CD4-positive, alpha-beta T cell treated with Interleukin-10 for 1 hour (primary cell): ENCODE data around the gene HDAC4.

Experiments used
- DNase-seq: peaks from one replicate; pipeline ENCODE4 v3.0.0-alpha.2; 2020

The HDAC4 gene

DNA sequence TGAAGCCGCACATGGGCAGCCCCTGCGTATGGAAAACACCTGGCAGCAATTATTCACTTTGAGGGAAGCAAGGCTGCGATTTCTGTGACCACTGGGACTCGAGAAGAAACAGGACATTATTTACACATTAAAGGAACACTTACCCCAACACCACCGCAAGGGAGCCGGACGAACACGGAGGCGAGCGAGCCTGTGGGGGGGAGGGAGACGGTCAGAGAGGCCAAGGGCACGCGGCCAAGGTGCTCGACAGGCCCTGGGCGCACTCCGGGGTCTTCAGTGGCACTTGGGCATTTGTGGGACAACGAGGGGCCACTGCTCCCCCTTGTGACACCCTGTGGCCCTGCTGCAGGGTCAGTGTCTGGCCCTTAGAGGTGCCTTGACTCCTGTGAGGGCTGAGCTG is 306.0 kb downstream of the HDAC4 start:
- no peak for DNase-seq

DNA sequence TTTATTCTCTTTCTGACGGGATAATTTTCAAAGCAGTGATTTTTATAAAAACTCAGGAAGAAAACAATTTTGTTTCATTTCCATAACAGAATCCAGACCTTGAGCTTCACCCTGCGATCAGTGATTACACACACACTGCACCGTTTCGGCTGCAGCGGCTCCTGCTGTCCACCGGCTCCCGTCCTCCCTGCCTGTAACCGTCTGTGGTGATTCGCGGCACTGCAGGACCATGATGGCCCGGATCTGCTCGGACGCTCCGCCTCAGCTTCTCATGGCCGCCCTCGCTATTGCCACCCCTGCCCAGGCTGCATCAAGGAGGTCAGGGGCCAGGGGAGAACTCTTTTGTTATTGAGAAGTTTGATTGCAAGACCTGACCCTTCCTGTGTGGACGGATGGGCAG is 306.9 kb downstream of the HDAC4 start:
- no peak for DNase-seq

DNA sequence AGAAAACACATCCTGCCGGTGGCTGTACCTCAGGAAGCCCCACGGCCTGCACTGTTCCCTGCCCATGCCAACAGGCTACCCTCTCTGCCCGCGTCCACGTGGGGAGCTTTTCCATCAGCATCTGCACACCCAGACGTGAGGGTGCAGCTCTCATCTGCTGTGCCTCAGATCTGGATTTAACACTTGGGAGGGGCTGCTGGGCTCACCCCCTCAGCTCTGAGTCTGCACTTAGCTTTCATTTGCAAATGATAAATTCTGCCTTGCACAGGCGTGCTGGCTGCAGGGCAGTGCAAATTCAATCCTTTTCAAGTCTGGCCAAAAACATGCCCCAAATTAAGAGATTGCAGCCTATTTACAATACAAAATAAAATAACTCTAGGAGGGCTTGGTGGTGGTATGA is 307.3 kb downstream of the HDAC4 start:
- no peak for DNase-seq

DNA sequence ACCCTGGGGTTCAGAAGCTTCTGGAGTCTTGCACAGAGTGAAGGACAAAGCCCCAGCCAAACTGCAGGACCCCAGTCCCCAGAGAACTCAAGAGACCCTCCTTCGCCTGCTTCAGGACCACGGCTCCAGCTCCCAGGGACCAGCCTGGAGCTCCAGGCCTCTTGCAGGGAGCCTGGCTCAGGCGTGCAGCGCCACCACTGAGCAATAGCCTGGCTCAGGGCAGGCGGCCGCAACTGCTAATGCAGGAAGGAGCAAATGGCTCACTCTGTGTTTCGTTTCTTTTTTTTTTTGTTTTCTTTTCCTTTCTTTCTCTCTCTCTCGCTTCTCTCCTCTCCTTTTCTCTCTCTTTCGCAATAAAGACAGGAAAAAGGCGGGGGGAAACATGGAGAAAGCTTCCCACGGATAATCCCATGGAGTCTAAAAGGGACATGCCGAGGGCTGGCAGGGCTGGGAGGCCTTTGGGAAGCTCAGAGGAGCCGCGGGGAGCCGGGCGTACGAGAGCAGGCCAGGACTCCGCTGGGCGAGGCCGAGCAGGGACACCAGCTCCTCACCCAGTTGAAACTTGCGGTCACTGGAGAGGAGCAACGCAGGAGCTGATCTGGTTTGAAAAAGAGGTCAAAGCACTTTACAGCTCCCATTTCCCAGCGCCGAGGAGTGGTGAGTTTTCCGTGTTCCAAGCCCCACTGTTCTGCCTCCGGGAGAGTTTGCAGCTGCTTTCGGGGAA is 308.1 kb downstream of the HDAC4 start:
- DNase-seq, result no peak

DNA sequence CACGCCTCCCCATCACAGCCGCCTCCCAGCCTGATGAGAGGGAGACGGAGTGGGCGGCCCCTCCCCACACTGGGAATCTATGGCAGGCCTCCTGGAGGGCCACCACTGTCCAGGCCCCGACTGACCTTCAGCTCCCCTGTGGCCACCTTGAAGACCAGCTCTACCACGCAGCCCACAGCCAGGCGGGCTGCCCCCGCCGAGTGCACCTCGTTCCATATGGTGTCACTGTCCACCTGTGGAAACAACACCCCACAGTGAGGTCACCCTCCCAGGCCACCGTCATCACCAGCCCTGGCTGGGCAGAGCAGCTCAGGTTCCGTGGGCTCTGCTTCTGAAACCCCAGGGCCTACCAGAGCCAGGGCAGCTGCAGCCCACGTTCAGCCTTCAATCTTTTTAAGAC is 310.9 kb downstream of the HDAC4 start:
- no peak for DNase-seq

DNA sequence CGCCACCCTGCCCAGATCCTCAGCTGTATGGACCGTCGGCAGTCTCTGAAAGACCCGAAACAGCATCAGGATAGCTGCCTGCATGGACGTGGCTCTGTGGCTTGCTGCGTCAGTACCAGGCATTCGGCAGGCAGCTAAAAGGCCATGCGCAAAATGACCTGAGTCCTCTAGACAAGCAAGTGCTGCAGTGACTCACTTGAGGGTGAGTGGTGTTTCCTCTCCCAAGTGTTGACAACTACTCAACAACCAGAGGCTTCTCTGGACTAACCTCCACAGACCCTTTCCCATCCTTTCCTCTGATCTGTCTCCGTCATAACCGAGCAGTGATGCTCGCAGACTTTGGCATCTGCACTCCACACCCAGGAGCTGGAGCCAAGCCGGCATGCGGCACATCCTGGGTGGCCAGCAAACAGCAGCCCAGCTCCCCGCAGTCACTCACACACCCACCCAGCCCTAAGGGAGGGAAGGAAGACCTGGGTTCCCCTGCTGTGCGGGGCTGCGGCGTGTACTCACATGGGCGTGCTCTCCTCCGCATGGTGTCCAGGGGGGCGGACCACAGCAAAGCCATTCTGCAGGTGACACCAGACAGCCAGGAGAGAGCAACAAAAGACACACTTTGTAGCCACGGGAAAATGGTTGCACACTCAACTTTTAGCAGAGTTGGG is 313.6 kb downstream of the HDAC4 start:
- no peak for DNase-seq

DNA sequence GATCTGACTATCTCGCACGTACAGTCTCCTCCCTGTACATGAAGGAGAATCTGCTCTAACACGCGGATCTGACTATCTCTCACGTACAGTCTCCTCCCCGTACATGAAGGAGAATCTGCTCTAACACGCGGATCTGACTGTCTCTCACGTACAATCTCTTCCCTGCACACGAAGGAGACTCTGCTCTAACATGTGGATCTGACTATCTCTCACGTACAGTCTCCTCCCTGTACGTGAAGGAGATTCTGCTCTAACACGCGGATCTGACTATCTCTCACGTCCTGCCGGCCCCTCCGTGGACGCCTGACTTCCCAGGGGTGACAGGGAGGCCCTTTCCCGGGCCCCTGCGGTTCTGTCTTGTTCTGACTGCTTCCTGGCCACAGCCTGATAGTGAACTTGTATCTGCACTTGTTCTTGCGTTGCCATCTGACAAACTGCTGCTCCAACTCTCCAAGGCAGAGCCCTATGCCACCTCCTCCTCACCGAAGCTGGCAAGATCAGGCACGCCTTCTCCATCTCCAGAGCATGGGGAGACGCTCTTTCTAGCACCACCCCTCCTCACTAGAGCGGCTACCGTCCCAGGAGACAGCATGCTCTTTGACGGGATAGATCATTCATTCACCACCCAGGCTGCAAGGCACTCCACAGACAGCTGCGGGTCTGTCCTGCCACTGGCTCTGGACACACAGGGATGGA is 314.3 kb downstream of the HDAC4 start:
- DNase-seq, result no peak

DNA sequence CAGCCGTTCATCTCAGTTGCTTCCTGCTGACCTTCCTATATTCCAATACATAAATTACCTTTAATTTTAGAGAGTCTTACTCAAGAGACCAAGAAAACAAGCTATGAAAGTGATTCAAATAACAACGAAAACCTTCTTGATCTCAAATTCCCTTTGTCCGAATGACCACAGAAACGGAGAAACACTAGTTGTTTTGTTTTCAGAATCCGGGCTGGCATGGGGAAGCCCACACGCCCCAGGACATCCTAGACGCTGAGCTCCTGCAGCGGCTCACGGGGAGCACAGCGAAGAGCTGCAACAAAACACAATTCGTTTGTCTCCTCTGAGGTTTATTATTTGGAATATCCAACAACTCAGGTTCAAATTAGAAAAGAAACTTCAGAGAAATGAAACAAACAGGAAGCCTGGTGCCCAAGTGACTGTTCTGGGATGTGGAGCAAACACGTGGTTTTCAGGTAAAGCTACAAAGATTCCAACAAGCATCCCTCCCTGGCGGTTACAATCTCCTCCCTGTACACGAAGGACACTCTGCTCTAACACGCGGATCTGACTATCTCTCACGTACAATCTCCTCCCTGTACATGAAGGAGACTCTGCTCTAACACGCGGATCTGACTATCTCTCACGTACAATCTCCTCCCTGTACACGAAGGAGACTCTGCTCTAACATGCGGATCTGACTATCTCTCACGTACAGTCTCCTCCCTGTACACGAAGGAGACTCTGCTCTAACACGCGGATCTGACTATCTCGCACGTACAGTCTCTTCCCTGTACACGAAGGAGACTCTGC is 315.4 kb downstream of the HDAC4 start:
- DNase-seq, result no peak

DNA sequence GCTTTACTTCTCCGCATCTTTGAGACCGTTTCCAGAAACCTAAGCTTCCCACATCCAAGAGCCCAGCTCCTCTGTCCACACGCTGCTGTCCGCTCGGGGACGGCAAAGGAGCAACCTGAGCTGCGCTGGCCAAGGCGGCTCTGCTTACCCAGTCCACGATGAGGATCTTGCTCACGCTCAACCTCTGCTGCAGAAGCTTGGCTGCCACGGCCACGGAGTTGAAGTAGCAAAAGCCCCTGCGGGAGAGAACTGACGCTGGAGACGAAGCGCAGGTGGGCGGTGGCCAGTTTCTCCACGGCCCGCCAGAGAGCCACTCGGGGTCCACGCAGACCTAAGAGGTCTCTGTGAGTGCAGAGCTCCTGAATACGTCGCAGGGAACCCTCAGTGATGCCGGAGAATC is 316.8 kb downstream of the HDAC4 start:
- no peak for DNase-seq

DNA sequence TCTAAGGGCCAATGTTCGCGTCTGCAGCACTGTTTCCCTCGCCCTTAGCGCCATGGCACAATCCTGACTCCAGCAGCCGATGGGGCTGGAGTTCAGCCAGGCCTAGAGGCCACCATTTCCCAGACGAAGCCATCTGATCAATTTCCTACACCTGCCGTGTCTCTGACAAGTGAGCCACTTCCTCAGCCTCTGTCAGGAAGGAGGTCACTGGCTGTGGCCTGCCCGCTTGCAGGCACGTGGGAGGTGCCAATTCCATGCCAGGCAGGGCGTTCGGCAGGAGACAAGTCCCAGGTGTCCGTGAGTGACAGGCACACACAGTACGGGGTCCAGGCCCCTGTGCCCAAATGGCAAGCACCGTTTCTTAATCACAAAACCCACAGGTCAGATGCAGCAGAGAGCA is 318.4 kb downstream of the HDAC4 start:
- DNase-seq, result no peak

DNA sequence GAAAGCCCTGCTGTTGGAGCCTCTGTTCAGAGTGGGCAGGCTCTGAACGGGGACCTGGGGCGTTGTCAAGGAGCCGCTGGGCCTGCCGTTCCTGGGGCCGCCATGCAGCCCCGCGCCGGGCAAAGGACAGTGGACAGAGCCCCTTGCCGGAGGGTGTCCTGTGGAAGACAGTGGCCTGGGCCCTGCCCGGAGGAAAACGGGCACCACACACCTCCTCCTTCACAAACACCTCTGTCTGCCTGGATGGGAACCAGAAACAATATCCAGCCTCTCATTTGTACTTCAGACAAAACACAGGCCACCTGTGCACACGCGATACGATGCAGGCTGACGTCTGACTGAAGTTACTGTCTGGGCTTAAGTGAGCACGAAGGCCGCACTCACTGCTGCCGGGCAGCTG is 319.2 kb downstream of the HDAC4 start:
- no peak for DNase-seq

DNA sequence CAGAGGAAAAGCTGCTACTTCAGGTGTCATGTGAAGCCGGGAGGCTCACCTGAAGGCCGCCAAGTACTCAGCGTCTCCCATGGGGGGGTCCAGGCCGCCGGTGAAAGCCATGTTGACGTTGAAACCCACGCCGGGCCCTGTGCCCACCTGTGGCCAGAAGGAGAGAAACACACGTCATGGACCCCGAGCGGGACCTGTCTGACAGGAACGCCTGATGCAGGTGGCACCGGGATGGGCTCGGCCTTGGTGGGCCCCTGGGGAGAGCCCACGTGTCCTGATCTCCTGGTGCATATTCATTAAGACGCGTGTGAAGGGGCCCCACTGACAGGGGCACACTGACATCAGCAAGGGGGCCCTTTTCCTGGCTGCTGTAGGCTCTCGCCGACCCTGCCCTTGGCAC is 319.8 kb downstream of the HDAC4 start:
- no peak for DNase-seq

DNA sequence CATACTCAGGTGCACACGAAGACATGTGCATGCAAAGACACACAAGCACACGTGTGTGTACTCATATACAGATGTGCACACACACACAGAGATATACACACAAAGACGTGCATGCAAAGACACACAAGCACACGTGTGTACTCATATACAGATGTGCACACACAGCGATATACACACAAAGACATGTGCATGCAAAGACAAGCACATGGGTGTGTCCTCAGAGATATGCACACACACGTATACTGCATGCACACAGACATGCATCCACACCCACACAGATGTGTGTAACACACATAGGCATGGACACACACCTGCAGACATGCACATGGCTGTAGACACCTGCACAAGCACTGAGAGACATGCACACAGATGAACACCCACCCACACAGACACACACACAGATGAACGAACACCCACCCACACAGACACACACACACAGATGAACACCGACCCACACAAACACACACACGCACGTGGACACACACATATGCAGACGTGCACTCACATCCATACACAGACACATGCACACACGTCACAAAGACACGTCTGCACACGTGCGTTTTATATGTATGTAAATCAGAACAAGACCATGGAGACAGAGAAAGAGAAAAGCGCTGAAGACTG is 321.0 kb downstream of the HDAC4 start:
- DNase-seq, result no peak

DNA sequence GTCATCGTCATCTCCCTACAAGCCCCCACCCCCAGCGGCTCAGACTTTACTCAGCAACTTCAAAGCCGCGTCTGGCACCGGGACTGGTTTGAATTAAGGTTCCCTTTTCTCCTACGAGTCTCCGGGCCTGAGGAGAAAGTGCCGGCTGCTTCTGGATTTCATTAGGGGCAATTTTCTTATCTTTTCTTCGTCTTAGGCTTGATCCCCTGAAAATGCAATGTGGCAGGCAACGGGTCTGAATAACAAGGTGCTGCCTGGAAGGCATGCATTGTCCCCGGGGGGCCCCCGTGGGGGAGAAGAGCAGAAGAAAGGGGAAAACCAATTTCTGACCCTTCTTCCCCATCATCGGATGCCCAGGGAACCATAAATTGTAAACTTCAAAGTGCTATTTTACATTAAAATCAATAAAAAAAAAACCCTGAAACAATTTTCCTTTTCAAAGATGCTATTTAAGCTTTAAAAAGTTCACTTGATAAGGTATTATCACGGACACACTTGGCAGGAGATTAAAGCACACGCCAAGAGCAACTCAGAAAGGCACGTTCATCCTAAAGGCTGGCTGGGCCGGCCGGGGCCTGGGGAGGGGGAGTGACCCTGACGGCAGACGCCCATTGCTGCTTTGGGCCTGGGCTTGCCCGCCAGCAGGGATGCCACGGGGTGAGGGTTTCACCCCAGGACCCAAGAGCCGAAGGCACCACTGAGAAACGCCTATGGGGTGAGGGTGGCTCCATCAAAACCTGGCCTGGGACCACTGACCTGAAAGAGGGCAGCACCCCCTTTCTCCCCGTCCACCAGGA is 322.5 kb downstream of the HDAC4 start:
- DNase-seq, result no peak

DNA sequence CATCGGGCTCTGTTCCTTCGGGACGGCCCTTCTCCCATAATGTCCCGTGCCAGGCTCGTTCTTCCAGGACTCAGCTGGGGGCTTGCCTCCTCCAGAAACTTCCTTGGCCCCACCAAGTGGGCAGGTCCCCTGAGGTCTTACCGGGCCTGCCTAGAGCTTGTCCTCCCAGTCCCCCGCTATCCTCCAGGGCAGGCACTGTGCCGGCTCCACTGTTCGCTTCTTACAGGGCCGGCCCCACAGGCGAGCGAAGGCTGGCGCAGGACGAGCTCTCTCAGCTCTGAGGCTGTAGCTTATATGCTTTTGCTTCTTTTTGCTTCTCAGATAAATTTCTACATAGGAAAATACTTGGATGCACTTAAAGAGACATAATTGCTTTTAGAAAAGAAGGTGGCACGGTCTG is 323.6 kb downstream of the HDAC4 start:
- DNase-seq, result no peak

DNA sequence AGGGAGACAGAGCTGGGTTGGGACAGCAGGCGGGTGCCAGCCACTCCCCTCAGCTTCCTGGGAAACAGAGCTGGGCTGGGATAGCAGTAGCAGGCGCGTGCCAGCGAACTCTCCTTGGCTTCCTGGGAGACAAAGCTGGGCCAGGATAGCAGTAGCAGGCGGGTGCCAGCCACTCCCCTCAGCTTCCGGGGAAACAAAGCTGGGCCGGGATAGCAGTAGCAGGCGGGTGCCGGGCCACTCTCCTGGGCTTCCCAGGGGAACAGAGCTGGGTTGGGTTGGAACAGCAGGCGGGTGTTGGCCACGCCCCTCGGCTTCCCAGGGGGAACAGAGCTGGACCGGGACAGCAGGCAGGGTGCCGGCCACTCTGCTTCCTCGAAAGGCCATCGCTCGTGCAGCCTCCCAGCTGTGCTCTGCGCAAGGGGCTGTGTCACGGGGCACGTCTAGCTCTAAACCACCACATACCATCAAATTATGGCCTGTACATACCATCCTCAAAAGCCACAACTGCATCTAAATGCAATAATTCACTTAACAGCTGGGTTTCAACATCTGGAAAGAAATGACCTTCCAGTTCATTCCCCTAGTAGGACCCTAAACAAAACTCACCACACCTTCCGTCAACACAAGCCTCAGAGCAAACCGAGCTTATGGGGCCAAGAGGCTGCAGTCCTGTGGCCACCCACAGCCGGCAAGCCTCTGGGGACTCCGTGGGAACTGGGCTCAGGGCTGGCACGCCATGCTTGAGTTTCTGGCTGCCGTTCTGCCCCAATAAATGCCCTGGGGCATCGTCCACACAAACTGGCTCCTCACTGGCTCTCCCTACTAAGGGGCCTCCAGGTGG is 324.7 kb downstream of the HDAC4 start:
- no peak for DNase-seq

DNA sequence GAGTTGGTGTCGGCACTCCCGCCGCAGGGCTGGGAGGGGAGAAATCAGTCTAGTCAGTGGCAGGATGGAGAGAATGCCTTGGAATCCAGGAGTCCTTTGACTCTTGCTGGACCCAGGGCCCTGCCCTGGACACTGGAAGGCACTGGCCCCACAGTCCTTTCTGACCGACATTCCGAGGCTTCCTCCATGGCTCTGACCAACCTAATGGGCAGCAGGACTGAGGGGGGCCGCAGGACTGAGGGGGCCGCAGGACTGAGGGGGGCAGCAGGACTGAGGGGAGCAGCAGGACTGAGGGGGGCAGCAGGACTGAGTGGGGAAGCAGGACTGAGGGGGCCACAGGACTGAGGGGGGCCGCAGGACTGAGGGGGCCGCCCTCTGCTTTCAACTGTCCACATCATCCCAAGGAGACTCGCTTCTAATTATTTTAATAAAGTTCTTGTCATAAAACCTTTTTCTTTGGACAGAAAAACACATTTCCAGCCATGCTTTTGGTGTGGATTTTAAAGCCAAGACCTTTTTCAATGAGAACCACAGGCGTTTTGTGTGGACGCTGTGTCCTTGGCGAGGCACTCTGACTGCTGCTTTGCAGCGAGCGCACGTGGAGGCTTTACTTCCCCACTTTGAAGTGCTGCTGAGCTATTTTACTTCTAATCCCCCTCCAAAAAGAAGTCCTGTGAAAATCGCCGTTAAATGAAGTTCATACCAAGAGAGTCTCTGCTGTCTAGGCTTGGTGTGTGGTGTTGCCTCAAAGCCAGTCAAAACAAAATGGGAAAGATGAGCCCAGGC is 326.9 kb downstream of the HDAC4 start:
- DNase-seq, result no peak

DNA sequence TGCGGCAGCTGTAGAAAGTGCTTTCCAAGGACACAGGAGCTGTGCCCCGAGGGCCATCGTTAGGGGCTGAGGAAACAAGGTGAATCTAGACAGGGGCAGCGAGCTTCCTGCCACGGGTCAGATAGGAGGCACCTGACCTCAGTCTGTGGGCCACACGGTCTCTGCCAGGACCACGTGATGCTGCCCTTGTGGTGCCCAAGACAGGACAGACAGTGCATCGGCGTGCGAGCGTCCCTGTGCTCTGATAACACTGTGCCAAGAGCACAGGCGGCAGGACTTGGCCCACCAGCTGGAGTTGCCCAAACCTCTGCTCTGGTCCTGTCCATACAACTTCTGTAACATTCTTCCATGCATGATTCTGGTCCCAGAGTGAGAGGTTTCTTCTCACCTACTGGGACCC is 327.6 kb downstream of the HDAC4 start:
- DNase-seq, result no peak

DNA sequence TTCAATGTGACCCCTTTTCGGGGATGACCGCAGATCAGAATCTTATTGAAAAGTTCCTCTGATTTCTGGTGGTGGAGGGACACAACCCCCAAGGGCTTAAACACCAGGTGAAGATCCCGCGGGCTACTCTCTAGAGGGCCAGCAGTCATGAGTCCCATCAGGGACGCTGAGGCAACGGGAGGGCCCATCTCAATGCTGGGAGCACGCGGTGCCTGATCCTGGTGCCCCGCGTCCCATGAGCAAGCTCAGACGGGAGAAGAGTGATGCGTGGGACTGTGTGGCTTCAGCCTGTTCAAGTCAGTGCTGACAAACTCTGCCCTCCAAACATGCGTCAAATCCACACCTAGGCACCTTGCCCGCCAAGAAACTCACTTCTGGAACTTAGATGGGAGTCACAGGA is 328.0 kb downstream of the HDAC4 start:
- no peak for DNase-seq

DNA sequence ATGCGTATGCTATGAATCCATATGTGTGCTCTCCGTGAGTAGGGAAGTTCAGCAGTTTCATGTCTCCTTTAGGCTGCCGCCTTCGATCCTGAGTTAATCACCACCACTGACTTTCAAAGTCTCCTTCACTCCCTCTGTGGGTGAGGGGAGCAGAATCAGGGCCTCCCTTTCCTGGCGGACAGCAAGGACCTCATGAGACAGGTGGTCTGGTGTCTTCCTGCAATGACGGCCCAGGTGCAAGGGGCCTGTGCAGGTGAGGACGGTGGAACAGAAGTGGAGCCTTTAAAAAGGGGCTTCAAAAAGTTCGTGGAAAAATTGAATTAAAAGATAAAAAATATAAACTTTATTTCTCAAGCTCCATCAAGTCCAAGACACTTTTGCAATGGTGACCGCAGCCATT is 330.4 kb downstream of the HDAC4 start:
- DNase-seq, result no peak
